GM19035 (cell line): Measurements from ENCODE around the gene APOA1.

Experiments used
- ATAC-seq: cut with Tn5 transposase; IDR thresholded peaks from one replicate; pipeline ENCODE4 v1.9.1; 2021; ENCODE audit not compliant: unreplicated experiment

APOA1 gene

DNA sequence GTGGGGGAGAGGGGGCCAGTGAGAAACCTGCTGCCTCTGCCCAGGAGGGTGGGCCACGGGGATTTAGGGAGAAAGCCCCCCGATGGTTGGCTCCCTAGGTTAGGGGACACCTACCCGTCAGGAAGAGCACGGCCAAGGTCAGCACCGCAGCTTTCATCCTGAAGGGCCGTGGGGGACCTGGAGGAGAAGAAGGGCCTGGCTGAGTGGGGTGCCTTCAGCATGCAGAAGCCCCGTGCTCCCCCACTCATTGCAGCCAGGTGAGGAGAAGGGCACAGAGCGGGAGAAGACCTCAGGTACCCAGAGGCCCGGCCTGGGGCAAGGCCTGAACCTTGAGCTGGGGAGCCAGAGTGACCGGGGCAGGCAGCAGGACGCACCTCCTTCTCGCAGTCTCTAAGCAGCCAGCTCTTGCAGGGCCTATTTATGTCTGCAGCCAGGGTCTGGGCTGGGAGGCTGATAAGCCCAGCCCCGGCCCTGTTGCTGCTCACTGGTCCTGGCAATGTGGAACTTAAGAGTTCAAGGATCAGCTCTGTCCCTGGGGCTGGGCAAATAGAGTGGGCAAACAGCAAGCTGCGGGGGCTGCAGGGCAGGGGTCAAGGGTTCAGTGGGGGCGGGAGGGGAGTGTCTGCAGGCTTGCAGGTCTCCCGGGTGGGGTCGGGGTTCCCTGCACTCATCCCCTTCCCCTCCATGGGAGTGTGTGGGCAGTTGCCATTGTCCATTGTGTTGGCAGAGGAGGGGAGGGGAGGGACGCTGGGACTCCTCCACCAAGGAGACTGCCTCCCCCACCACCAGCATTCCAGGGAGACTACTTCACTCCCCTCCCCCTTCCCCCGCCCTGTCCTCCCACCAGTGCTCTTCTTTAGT, at the start of gene APOA1:
Gene APOA1, minus strand, starts transcription at position 392 of the 861 bp plus-strand sequence. Its CDS starts 235 bp downstream, at position 157.
- no peak for ATAC-seq

DNA sequence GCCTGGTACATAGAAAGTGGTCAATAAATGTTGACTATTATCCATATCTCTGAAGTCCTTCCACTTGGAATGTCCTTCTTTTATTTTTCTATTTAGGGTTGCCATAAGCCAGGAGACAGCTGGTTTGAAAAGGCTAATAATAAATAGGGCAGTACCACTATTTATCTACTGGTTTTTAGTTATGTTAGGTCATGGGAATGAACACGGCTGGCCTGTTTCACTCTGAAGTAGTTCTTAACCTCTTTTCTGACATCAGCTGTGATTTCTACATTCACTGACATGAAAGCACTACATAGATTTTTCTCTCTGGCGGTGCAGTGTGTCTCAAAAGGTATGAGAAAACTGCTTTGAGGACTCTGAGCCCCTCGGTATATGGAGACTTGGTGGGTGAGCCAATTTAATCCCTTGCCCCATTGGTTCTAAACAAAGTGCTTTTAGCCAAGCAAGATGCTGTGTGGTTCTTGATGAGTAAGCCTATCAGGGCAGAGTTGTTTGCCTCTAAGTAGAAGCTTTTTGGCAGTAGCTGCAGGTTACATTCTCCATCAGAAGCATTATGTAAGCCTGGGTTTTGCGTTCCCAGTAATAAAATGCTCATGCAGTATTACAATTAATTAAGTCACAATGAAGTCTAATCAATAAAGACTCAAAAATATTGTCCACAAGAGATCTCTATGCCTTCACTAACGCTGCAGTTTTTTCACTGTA, 48.7 kb upstream of the APOA1 start:
- no peak for ATAC-seq

DNA sequence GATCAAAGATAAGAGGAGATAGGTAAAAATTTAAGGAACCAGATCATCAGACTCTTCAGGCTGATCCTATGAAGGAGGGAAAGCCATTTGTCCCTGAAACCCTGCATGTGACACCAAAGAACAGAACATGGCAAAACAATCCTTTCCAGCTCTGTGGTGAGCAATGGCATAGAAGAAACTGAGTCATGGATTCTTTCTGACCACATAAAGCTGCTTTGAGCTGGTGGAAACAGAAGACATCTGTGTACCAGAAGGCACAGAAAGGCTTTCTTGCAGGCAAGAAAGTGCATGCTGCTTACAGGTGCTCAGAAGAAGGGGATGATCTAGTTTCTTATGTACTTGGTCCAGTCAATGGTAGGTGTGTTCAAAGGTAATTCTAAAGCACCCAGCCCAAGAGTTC, 45.0 kb upstream of the APOA1 start:
- no peak for ATAC-seq

DNA sequence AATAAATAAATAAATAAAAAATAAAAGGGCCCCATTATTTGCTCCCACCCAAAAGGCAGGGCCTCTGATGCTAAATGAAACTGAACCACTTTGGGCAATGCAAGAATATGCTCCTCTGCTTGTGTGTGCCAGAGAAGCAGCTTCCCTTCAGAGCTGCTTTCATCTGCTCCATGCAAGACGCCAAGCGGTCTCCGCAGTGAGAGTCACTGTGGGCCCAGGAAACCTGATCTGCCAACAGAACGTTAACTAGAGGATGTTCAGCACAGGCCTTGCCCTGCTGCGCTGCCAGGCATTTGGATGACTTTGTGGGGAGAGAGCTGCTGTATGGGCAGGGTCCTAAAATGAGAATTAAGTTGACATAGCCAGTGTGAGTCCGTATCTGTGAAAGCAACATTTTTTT, 43.7 kb upstream of the APOA1 start:
- no peak for ATAC-seq

DNA sequence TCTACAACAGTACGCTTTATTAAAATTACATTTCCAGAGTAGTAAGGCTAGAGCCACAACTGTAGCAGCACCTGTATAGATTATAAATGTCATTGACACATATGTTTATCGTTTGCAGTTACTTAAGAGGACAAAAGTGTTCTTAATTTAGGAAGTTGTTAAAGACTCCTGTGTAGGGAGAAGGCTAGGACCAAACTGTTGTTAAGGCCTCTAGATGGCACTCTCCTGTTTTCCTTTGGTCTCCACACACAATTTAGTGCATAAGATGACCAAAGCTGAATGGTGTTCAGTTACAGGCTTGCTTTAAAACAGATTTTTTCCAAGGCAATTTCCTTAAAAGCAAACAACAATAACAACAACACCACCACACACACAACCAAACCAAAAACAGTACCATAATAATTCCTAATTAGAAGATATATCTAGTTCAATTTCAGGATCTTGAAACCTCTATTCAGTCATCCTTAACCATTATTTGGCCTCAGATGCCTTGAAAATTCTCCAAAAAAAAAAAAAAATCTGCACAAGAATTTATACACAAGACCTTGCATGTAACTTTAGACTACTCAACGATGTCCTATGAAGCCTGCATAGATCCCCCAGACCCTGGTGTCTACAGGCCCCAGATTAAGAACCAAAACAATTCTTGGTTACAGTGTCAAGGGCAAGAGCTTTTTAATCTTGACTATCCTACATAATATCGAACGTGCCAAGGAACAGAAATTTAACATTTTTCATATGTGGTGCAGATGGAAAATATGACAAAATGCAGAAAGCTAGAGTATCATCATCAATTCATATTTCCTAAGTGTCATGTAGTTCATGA, 42.6 kb upstream of the APOA1 start:
- ATAC-seq = no peak

DNA sequence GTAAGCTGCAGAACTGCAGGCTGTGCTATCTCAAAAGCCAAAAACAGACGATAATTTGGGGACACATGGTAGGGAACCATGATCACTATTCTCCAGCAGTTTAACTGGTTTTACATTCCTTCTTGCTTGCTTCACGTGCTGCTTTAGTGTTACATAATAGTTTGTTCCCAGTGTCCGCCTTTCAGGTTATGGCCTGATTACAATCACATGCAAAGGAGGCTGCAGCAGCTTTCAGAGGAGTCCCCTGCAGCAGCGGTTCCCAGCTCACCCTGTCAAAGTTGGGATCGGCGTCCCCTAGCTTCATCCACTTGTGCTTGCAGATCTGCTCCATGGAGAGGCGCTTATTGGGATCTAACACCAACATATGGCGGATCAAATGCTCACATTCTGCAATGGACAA, 39.2 kb upstream of the APOA1 start:
- ATAC-seq = no peak

DNA sequence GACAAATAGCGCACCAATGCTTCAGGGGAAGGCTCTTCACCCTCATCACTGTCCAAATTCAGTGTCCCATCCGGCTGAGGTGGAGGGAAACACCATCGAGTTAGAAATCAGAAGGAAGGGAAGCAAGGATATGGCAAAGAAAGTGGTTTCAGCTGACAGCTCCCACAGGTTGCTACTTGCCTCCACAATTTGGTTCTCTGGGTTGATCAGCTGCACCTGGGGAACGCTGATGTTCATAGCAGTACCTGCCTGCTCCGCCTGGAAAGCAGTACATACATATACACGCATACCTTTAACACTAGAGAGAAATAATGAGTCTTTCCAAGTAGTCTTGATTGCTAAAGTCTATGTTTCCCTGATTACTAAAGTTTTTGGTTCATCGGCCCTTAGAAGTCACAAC, 37.8 kb upstream of the APOA1 start:
- ATAC-seq = no peak

DNA sequence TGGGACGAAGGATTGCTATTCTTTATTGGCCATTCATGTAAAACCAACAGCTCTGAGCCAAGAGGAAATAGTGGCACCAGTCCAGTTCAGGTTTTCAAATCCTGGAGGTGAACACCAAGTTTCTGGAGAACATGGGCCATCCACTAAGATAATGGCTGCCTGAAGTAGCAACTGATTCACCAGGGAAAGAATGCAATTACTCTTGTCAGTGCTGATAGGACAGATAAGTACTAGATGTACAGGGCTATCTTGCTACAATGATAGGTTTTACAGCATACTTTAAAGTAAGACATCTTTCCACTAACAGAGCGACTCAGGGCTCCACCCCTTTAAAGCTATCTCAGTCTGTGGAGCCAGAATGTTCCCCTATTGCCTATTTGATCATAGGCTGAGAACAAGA, 36.8 kb upstream of the APOA1 start:
- no peak for ATAC-seq

DNA sequence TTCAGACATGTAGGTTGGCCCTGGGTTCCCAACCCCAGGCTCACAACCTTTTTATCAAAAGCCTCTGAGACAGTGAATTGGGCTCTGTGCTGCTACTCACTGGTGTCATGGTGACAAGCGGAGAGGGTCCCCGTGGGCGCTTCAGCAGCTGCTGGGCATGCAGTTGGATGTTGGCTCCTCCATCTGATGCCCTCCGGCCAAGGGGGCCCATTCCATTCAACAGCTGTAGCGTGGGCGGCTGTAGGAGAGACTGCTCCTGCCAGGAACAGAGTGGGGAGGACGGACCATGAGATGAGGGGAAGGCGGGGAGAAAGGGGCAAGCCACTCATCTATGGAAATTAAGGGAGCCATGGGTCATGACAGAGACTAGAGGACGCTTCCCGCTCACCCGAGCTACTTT, 36.0 kb upstream of the APOA1 start:
- ATAC-seq = no peak

DNA sequence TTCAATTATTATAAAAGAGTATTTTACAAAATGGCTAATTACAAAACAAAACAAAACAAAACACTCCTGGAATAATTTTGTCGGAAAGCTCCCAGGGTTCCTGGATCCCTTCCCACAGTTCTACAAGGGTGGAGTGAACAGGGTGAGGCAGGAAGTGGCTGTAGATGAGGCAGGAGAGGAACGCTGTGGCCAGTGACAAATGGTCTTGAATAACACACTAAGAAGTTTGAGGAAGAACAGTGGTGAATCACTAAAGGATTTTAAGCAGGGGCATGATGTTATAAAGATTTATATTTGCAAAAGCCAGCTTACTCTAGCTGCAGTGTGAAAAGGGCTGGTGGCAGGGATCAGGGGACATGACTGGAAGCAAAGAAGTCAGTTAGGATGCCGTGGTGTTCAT, 33.8 kb upstream of the APOA1 start:
- no peak for ATAC-seq

DNA sequence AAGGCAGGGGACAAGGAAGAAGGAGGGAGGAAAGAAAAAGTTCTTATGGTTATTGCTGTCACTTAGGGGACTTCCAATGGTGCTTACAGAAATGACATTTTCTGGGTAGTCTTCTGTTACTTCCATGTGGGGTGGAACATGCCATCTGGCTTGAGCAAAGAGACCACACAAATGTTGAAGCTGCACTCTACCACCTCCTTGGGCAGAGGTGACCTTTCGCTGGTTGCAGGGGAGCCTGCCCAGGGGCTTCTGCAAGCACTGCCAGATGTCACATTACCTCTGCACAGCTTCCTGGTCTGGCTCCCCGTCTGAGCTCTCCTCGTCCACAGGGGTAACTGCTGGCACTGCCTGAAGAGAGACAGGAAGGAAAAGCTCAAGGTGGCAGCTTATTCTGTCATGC, 32.6 kb upstream of the APOA1 start:
- no peak for ATAC-seq

DNA sequence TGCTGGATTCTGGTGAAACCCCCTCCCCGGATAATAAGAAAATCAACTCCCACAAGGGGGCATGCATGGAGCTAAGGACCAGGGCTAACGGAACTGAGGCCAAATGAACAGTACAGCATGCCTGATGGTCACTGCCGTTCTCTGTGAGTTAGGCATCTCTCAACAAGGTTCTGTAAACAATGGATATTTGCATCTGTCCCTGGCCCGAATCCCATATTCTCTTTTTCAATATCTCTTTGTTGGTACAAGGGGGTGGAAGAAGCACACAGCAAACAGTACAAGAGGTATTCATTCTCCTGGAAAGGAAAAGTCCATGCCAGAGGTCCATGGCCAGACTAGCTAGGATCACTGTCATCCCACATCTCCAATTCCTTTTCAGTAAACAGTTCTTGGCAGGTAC, 32.2 kb upstream of the APOA1 start:
- no peak for ATAC-seq

DNA sequence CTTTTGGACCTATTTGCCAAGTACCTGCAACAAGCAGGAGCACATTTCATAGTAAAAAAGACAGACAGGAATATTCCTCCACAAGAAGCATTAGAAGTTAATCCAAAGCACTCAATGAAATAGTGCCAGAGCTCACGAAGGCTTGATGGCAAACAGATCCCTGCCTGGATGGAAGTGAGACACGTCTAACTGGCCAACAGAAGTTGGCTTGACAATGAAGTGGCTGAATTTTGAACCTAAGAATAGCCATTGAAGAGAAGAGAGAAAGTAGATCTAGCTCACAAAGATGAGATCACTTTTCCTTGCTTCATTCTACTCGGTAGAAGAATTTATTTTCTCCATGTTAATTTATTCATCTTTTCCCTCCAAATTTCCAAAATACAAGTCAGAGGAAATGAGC, 30.6 kb upstream of the APOA1 start:
- ATAC-seq = no peak

DNA sequence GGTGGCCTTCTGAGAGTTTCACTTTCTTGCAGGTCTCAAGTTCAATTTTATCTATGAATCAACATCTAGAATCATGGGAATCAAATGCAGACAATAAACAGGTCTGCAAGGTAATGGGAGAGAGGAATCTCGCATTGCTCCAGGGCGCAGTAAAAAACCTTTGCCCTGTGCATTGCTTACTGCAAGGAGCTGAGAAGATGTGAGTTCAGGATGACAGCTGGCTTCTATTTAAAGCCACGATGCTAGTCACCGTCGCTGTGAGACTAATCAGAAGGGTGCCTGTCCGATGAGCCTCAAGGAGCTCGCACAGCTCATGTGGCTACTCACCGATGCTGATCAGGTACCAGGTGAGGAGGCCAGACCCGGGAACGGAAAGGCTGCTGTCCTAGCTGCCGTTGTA, 30.2 kb upstream of the APOA1 start:
- no peak for ATAC-seq

DNA sequence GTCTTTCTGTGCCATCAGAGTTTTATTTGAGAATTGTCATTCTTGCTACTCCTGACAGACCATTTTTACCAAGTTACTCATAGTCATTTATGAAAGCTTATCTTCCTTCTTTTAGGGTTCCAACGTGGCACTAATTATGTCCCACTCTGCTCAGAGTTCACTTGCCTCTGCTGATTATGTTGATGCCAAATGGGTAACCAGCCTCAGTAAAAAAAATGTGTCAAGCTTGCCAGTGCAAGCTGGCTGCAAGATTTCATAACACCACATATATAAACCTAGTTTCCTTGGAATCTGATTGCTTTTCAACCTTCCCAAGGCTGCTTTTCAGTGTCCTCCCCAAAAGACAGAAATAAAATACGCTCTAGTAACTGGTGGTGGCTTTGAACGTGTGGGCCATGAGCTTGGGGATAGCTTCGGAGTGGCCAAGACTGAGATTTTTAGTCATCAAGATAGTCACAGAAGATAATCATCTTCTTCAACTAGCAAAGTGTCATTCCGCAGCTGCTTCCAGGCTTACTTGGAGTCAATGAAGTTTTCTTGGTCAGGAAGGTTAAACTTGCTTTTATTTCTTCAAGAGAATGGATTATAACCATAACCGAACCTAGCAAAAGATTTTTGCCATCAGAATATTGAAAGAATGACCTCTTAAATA, 29.5 kb upstream of the APOA1 start:
- ATAC-seq = no peak

DNA sequence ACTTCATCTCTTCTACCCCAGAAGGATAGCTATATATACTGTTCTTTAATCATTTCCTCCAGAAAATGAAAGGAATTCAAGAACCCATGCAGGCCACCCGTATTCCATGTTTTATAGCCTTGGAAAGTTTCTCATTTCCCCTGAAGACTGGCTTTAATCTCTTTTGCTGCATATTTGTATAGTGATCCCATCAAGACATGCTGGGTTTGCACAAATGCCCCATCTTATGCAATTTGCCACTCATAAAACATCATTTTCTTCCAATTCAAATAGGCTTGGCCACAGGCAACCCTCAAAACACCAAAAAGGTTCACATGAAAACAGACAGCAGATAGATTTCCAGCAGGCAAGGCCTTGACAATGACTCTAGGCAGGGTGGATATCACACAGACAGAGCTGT, 28.3 kb upstream of the APOA1 start:
- ATAC-seq = no peak

DNA sequence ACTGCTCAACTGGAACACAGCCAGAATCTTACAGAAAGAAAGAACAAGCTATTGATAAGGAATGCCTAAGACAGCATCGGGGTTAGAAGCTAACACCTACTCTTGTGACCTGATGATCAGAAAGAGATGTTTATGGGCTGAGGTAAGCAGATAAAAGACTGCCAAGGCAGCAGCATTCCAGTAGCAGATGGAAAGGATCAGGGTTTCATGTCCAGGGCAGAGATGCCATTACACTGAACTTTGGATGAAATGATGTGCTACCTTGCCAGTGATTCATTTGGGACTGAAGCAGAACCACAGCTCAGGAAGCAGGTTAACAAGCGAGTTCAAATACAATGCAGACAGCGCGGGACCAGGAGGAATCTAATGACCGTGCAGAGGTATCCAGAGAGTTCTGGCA, 27.1 kb upstream of the APOA1 start:
- ATAC-seq = no peak

DNA sequence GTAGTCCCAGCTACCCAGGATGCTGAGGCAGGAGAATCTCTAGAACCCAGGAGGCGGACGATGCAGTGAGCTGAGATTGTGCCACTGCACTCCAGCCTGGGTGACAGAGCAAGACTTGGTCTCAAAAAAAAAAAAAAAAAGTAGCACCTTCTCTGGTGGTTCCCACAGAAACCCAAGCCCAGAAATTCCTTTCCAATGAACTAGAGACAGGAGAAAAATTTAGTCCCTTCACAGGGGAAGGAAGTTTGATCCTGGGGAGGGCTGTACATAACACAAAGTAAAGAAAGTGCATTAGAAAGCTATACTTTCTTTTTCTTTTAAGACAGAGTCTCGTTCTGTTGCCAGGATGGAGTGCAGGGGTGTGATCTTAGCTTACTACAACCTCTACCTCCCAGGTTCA, 25.5 kb upstream of the APOA1 start:
- no peak for ATAC-seq

DNA sequence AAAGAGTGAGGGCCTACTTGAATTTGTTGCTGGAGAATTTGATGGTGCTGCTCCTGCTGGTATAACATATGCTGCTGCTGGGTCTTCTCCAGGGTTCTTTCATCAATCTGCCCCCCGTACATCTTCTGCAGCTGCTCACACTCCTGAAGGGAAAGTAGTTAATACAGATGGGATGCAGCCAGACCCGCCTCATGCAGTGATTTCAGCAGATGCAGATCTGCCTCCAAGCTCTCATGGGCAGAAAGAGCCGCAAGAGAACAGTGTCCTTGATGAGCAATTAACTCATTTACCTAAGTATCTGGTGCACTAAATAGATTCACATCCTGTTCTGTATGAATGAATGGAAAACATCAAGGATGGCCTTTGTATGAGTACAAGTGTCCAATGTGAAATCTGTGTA, 24.8 kb upstream of the APOA1 start:
- ATAC-seq = no peak

DNA sequence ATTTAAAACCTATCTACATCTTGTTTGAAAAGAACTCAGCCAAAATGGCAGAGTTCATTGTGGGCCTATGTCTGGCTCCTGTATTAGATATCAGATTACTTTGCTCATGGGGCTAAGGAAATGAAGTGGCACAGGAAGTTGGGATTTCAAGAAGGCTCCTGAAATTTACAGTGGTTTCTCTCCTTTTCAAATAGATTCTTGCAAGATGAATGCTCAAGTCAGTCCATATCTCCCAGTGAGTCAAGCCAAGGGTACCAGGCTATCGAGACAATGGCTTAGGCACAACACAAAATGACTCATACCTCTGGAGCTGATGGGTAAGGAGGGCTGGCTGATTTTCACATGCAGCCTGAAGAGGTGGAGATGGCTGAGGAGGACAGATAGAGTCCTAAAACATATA, 24.1 kb upstream of the APOA1 start:
- ATAC-seq = no peak

DNA sequence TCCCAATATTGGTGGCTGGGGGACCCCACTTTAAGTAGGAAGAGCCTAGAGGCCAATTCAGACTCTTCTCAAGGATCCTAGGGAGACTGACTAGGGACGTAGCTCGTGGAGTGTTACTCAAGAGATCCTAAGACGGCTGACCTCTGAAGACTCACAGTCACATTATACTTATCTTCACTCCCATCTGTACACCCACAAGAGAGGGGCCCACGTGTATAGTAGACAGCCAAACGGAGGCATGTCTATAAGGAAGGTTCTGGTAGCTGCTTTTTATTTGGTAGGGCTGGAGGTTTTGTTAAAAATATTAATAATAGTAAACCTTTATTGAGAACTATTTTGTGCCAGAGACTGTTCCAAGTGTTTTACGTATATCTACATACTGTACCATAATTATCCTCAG, 22.9 kb upstream of the APOA1 start:
- no peak for ATAC-seq
